GM18526 (cell line): ENCODE results near the gene CMIP.

Source experiments
- POLR2A ChIP-seq: IDR thresholded peaks from 3 replicates; pipeline ENCODE4 v1.6.1; 2011; ENCODE audit not compliant: insufficient read length; ENCODE audit errors: extremely low read depth

CMIP gene

GRCh38 chr16:81486540-81487061 lies 42.0 kb downstream of the CMIP start:
- no peak for TF ChIP-seq POLR2A

DNA sequence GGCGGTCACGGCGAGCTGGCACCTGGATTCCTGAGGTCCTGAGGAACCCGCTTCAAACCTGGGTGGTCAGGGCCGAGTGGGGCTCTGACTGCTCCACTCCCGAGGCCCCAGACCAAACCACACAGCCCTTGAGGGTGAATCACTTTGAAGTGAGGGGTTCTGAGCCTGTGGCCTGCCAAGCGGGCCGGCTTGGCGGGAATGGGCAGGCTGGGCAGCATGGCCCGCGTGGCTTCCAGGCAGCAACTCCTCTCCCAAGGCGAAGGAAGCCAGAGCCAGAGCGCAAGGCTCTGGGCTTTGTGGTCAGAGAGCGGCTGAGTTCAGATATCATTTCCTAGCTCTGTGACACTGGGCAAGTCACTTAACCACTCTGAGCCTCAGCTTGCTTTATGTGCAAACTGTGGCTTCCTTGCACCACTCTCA lies 42.7 kb downstream of the CMIP start:
- no peak for TF ChIP-seq POLR2A

GRCh38 chr16:81488687-81489411 lies 44.2 kb downstream of the CMIP start:
- no peak for TF ChIP-seq POLR2A

- TF ChIP-seq POLR2A = no peak
Observed at GRCh38 chr16:81489547-81490267, 45.1 kb downstream of the CMIP start.

DNA sequence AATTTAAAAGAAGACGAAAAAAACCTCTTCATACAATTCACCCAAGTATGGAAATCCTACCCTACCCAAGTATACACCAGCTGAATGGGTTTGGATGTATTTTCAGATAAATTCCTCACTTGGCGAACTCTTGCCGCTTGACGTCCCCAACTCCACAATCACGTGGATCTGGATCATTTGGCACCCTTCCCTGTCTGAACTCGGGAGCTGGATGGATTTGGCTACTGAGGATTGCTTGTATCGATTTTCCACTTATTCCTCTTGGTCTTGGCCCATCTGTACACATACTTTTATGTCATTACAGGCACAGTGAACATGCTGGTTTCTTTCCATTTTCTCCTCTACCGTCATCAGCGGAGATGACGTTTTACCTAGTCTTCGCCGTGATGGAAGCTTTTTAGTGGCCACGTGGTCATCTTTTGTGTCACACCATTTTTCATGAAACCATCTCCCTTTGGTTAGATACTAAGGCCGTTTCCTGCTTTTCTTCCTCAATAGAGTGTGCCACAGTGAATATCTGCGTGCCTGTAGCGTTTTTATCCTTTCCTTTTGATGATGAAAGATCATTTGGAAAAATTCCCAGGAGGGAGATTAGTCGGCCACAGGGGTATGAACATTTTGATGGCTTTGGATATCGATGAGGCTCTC lies 47.1 kb downstream of the CMIP start:
- no peak for TF ChIP-seq POLR2A

- TF ChIP-seq POLR2A = no peak
Observed at GRCh38 chr16:81492311-81492761, 47.7 kb downstream of the CMIP start.

DNA sequence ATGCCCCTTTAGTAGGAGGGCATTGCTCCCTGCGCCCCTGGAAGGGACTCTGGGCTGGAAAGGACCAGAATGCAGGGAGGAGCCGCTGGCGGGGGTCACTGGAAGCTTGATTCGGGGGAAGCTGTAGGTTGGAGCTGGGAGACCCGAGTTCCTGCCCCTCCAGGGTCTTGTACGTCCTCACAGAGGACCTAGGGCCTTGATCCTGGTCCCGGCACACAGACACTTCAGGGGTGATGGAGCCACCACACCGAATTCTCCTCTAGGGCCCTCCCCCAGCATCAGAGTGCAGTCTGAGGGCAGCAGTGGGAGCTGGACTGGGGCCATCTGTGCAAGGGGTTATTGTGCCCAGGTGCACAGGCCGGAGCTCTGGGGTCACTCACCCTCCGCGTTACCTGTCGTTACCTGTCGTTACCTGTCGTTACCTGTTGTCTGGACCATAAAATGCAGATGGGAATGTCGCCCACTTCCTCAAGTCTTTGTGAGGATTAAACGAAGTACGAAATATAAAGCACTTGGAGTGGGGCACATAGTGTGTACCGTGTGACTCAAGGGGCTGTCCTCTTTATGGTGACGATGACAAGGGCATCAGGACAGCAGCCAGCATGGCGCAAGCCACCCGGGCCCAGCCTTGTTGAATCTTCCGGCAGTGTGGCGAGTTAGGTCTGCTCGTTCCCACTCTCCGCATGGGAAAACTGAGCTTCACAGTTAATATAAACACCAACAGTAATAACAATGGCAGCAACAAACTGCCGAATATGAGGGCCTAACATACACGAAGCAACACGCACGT lies 48.6 kb downstream of the CMIP start:
- TF ChIP-seq POLR2A = no peak

- TF ChIP-seq POLR2A = no peak
Observed at GRCh38 chr16:81493755-81494433, 49.3 kb downstream of the CMIP start.

DNA sequence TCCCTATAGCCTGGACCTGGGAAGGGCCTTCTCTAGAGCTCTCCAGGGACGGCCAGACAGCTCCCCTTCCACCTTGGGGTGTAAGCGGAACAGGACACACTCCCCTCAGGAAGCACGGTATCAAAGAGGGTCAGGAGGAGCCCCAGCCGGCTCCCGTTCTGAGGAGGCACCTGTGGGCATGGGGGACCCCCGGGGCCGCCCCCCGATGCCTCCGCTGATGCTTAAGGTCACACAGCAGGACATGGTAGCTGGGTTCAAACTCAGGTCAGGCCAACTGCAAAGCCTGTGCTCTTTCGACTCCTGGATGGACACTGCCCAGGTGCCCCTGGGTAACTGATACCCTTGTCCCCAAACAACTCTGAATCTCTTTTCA lies 49.8 kb downstream of the CMIP start:
- no peak for TF ChIP-seq POLR2A

DNA sequence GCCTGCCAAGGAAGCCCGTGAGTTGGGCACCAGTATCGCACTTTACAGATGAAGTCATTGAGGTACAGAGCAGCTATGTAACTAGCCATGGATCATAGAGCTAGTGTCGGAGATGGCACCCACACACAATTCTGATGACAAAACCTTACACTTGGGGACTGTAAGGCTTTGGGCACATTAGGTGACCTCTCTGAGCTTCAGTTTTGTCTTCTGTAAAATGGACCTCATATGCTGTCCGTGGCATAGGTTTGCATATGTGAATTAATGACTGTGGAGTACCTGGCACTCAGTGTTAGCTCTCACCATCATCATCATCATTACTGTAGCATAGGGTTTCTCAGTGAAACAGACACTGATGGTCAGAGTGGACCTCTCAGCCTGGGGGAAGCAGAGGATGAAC lies 50.3 kb downstream of the CMIP start:
- TF ChIP-seq POLR2A = no peak

DNA sequence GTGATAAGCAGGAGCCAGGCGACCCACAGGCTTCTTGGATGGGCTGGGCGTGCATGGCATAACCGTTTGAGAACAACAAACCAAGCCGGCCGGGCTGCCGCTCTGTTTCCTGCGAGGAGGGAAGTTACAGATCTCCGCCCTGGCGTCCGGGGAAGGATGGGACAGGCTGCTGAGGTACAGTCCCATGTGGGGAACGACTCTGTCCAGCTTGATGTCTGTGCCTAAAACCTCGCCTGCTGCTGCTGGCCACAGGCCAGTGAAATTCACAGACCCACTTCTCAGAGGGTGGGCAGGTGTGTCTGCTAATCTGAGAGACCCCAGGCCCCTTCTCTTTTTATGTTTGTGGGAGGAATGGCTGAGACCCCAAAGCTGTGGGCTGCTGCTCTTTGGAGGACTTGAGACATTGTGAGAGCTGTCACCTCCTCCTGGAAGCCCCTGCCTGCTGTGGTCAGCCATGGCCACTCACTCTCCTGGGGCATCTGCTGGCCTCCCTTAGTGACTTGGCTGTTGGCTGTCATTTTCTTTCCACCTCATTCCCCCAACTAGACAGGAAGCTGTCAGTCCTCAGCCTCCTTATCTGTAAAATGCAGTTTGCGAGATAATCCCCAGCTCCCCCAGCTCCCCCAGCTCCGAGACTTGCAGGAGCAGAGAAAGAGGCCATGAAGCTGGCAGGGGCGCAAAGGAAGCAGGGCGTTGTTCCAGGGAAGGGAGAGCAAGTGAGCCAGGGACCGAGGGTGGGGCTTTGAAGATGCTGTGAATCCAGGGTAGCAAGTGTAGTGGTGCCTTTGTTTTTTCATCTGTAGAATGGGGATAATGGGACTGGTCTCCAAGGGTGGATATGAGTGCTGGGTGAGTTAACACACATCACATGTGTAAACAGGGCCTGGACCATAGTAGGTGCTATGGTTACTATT lies 51.0 kb downstream of the CMIP start:
- TF ChIP-seq POLR2A = no peak

GRCh38 chr16:81496321-81496720 lies 51.7 kb downstream of the CMIP start:
- TF ChIP-seq POLR2A = no peak

- TF ChIP-seq POLR2A = no peak
Observed at GRCh38 chr16:81496742-81497141, 52.1 kb downstream of the CMIP start.

DNA sequence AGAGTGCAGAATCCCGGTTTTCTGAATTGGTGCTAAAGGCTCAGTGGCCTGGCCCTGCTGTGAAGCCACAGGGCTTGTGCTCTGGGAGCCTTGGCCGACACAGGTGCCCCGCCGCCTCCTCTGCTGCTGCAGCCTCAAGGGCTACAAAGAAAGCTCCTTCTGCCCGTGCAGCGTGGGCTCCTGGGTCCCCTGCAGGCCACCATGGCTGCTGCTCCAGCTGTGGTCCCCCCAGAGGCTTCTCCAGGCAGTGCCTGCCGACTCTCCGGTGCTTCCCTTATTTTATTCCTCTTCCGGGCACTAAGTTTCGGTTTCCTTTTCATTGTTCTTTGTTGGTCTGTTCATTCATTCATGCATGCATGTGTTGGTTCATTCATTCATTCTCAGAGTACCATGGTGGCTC lies 53.1 kb downstream of the CMIP start:
- no peak for TF ChIP-seq POLR2A
